Measurements from ENCODE around the gene CKS1B.

The CKS1B gene

GRCh38 chr1:154963643-154964042 lies 10.8 kb upstream of the CKS1B start:
- H3K4me2 ChIP-seq (ENCODE audit: low read length): peak overlapping the region; percentile 71; the same call in 1 of the 2 replicates
- H3K4me3 ChIP-seq (ENCODE audit: low read depth, low read length, poor library complexity, severe bottlenecking): no peak overlapping the region
- no peak for TF ChIP-seq EZH2 (IDR thresholded peaks at IDR 0.05; ENCODE audit: borderline replicate concordance, low read length)
- TF ChIP-seq, protein P1, sequence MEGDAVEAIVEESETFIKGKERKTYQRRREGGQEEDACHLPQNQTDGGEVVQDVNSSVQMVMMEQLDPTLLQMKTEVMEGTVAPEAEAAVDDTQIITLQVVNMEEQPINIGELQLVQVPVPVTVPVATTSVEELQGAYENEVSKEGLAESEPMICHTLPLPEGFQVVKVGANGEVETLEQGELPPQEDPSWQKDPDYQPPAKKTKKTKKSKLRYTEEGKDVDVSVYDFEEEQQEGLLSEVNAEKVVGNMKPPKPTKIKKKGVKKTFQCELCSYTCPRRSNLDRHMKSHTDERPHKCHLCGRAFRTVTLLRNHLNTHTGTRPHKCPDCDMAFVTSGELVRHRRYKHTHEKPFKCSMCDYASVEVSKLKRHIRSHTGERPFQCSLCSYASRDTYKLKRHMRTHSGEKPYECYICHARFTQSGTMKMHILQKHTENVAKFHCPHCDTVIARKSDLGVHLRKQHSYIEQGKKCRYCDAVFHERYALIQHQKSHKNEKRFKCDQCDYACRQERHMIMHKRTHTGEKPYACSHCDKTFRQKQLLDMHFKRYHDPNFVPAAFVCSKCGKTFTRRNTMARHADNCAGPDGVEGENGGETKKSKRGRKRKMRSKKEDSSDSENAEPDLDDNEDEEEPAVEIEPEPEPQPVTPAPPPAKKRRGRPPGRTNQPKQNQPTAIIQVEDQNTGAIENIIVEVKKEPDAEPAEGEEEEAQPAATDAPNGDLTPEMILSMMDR (IDR thresholded peaks at IDR 0.05; ENCODE audit: low read length): no peak
- peaks cover 28% of the 10 kb centered on the region for H3K4me1 ChIP-seq (ENCODE audit: insufficient read depth, low read length, severe bottlenecking)
- H3K79me2 ChIP-seq (ENCODE audit: insufficient read depth, low read length): peaks cover 5% of the 10 kb centered on the region; the same call in 1 of the 2 replicates
- no peaks in the 10 kb centered on the region for H3K9me3 ChIP-seq (ENCODE audit: low read length)
- H3K9ac ChIP-seq (ENCODE audit: low read length): no peak overlapping the region
- no peaks in the 10 kb centered on the region for H3K27me3 ChIP-seq (ENCODE audit: insufficient read depth, low read length)
- H3F3A ChIP-seq (ENCODE audit: insufficient read depth, low read length): no peaks in the 10 kb centered on the region
- peaks cover 57% of the 10 kb centered on the region for H3K36me3 ChIP-seq (ENCODE audit: insufficient read depth, low read length)
- H4K20me1 ChIP-seq (ENCODE audit: insufficient read depth, low read length): no peaks in the 10 kb centered on the region
- no peaks in the 10 kb centered on the region for H3K9me2 ChIP-seq (ENCODE audit: low read depth, low read length)
- peak overlapping the region; percentile 41 for H3K27ac ChIP-seq (ENCODE audit: low read depth, low read length, poor library complexity, severe bottlenecking)
- H2AFZ ChIP-seq (ENCODE audit: low read length): no peak overlapping the region

- H3K4me3 ChIP-seq (ENCODE audit: low read depth, low read length, poor library complexity, severe bottlenecking): no peak overlapping the region
- H2AFZ ChIP-seq (ENCODE audit: low read length): no peak overlapping the region
- H3K79me2 ChIP-seq (ENCODE audit: insufficient read depth, low read length): peaks cover 5% of the 10 kb centered on the region; the same call in 1 of the 2 replicates
- no peaks in the 10 kb centered on the region for H4K20me1 ChIP-seq (ENCODE audit: insufficient read depth, low read length)
- H3K27ac ChIP-seq (ENCODE audit: low read depth, low read length, poor library complexity, severe bottlenecking): peak overlapping the region; percentile 41
- no peaks in the 10 kb centered on the region for H3K9me3 ChIP-seq (ENCODE audit: low read length)
- no peak for TF ChIP-seq EZH2 (IDR thresholded peaks at IDR 0.05; ENCODE audit: borderline replicate concordance, low read length)
- TF ChIP-seq, protein P1 (IDR thresholded peaks at IDR 0.05; ENCODE audit: low read length): no peak
- peaks cover 28% of the 10 kb centered on the region for H3K4me1 ChIP-seq (ENCODE audit: insufficient read depth, low read length, severe bottlenecking)
- H3K9ac ChIP-seq (ENCODE audit: low read length): no peak overlapping the region
- H3K9me2 ChIP-seq (ENCODE audit: low read depth, low read length): no peaks in the 10 kb centered on the region
- H3K4me2 ChIP-seq (ENCODE audit: low read length): no peak overlapping the region
- H3F3A ChIP-seq (ENCODE audit: insufficient read depth, low read length): no peaks in the 10 kb centered on the region
- H3K36me3 ChIP-seq (ENCODE audit: insufficient read depth, low read length): peaks cover 53% of the 10 kb centered on the region
- no peaks in the 10 kb centered on the region for H3K27me3 ChIP-seq (ENCODE audit: insufficient read depth, low read length)
Measured at GRCh38 chr1:154964359-154964758, 10.1 kb upstream of the CKS1B start.

DNA sequence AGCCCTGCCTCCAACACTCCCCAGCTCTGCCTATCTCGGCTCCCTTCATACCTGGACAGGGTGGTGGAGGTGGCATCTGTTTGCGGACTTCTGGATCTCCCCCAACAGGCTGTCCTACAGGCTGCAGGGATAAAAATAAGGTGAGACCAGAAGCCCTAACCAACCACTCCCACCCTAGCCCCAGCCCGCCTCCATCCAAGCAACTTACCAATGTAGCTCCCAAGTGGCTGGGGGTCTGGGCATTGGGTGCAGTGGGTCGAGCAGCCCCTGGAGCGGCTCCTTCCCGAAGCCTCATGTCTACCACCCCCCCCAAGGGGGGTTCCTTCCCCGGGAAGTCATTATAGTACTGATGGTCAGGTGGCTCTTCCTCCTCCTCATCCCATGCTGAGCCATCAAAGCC lies 8.4 kb upstream of the CKS1B start:
- Histone ChIP-seq H2AFZ (ENCODE audit: low read length) (no peak overlapping the region), H3K27ac (ENCODE audit: low read depth, low read length, poor library complexity, severe bottlenecking) (no peak overlapping the region), H3K4me3 (ENCODE audit: low read depth, low read length, poor library complexity, severe bottlenecking) (no peak overlapping the region), H4K20me1 (ENCODE audit: insufficient read depth, low read length) (no peaks in the 10 kb centered on the region), H3K9me3 (ENCODE audit: low read length) (no peaks in the 10 kb centered on the region), H3K4me2 (ENCODE audit: low read length) (no peak overlapping the region), H3K27me3 (ENCODE audit: insufficient read depth, low read length) (no peaks in the 10 kb centered on the region), H3K79me2 (ENCODE audit: insufficient read depth, low read length) (peaks cover under 1% of the 10 kb centered on the region; the same call in 1 of the 2 replicates), H3K9me2 (ENCODE audit: low read depth, low read length) (no peaks in the 10 kb centered on the region), H3K9ac (ENCODE audit: low read length) (no peak overlapping the region), H3F3A (ENCODE audit: insufficient read depth, low read length) (no peaks in the 10 kb centered on the region), H3K4me1 (ENCODE audit: insufficient read depth, low read length, severe bottlenecking) (peaks cover 31% of the 10 kb centered on the region), H3K36me3 (ENCODE audit: insufficient read depth, low read length) (peaks cover 53% of the 10 kb centered on the region)
- no peak for TF ChIP-seq EZH2 (IDR thresholded peaks at IDR 0.05; ENCODE audit: borderline replicate concordance, low read length)
- TF ChIP-seq, protein P1 (IDR thresholded peaks at IDR 0.05; ENCODE audit: low read length): no peak
